ENCODE measurements around the gene HOXC4. TPM values are rescaled to one million over a fixed set of nuclear protein-coding genes. Genes with fewer than 3 reads are reported as not detected.

The HOXC4 gene
- total RNA-seq, 1 donor from 2014 or later, result not detected

DNA sequence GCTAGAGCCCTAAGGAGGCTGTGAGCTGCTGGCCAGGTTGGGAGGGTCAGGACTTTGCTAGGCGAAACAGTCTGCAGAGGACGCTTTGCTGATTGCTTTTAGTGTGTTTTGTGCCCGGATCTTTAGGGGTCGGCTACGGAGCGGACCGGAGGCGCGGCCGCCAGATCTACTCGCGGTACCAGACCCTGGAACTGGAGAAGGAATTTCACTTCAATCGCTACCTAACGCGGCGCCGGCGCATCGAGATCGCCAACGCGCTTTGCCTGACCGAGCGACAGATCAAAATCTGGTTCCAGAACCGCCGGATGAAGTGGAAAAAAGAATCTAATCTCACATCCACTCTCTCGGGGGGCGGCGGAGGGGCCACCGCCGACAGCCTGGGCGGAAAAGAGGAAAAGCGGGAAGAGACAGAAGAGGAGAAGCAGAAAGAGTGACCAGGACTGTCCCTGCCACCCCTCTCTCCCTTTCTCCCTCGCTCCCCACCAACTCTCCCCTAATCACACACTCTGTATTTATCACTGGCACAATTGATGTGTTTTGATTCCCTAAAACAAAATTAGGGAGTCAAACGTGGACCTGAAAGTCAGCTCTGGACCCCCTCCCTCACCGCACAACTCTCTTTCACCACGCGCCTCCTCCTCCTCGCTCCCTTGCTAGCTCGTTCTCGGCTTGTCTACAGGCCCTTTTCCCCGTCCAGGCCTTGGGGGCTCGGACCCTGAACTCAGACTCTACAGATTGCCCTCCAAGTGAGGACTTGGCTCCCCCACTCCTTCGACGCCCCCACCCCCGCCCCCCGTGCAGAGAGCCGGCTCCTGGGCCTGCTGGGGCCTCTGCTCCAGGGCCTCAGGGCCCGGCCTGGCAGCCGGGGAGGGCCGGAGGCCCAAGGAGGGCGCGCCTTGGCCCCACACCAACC is 23.9 kb upstream of the HOXC4 start:
- DNase-seq, result no peak

DNA sequence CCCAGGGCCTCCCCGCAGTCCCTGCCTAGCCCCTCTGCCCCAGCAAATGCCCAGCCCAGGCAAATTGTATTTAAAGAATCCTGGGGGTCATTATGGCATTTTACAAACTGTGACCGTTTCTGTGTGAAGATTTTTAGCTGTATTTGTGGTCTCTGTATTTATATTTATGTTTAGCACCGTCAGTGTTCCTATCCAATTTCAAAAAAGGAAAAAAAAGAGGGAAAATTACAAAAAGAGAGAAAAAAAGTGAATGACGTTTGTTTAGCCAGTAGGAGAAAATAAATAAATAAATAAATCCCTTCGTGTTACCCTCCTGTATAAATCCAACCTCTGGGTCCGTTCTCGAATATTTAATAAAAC is 23.2 kb upstream of the HOXC4 start:
- no peak for DNase-seq

DNA sequence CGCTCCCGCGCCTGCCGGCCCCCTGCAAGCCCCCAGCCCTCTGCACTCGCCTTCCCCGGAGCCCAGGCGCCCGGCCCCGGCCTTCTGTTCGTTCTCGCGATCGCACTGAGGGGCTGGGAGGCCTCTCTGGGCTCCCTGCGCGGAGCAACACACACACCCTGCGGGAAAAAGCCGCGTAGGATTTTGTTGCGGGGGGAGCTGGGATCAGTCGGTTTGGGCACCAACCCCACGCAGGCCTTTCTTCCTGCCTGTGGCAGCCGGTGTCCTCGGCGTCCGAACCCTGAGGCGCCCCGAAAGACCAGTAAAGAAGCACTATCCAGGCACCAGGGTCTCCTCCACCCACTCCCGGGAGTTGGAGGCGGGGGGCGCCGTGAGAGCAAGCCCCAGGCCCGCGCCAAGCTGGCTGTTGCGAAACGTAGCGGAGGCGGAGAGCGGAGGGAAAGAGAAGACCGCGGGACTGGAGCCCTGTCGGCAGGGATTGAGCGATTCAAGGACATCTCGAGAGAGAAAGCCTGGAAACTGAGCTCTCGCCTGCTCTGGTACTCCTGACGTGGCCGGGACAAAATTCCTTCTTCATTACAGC is 22.7 kb upstream of the HOXC4 start:
- no peak for DNase-seq

DNA sequence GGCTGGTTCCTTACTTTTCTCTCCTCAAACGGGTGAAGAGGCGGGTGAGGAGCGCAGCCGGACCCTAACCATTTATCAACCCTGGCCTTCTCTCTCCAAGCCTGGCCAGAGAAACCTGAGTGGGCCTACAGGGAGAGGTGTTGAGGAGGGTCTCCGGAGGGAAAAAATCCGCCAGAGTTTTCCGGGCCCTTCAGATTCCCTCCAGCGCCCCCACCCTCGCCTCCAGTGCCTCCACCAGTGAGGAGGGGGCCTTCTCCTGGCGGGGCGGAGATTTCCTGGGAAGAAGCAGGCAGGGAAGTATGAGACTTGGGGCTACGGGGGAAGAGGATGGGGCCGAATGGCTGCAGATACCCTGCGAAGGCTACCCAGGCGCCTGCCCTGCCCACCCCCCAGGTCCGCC is 22.2 kb upstream of the HOXC4 start:
- no peak for DNase-seq

DNA sequence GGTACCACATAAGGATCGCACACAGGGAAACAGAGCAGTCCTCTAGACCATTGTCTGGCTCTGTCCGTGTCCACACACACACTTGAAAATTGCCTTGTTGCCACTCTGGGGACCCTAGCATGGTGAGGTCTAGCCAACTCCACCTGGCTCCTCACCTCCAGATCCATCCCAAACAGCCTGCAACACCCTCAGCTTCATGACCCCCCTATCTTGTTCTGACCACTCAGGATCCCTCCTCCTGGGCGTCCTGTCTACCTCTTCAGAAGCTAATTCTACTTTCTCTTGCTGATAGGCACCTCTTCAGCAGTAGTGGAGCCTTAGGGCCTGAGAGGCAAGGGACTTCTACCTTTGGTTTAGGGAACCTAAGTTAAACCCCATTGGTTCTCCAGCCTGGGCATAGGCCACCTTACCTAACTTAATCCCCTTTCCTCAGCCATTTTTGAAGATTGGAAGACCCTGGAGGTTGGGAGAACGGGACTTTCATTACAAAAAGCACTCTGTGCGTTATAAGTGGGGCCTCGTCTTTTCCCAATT is 21.5 kb upstream of the HOXC4 start:
- DNase-seq, result no peak

DNA sequence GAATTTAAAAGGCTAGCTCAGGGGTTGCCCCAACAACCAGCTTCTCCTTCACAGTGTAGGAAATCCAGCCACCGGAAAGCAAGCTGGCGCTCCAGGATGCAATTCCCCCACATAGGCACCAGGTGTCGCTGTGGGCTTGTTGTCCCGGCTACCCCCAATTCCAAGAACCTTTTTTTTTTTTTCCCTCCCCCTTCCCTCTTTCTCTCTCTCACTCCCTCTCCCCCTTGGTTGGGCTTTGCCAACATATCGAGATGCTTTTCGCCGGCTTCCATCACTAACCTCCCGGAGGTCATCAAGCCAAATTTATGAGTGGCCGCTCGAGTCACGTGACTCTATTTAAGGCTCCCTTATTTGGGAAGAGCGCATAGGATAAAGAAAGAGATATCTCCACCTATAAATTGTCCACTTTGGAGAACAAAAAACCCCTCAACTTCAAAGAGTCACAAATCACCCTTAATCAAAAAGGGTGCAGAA is 21.0 kb upstream of the HOXC4 start, which contains the start of gene HOXC5:
Gene HOXC5 (plus strand): TSS at position 424 of the 474 bp plus-strand sequence. CDS start 73 bp downstream, outside the sequence.
- DNase-seq, result no peak

DNA sequence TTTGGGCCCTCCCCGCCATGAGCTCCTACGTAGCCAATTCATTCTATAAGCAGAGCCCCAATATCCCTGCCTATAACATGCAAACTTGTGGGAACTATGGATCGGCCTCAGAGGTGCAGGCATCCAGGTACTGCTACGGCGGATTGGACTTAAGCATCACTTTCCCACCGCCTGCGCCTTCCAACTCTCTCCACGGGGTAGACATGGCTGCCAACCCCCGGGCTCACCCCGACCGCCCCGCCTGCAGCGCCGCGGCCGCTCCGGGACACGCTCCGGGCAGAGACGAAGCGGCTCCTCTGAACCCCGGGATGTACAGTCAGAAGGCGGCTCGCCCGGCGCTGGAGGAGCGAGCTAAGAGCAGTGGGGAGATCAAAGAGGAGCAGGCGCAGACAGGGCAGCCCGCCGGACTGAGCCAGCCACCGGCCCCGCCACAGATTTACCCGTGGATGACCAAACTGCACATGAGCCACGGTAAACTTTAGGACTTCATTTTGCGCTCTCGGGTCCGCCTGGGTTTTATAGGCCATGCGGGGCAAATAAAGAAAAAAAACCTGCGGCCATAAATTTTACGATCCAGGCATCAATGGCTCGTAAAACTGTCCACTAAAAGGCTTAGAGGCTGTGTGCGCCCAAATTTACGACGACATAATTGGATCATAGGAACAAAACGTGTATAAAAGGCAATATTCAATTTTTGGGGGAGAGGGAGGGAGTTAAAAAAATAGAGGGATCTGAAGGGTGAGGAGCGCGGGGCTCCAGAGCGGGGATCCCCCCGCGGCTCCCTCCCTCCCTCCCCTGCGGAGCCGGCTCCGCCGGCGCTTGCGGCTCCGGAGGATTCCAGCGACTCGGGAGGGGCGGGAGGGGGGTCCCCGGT is 20.3 kb upstream of the HOXC4 start:
- no peak for DNase-seq

DNA sequence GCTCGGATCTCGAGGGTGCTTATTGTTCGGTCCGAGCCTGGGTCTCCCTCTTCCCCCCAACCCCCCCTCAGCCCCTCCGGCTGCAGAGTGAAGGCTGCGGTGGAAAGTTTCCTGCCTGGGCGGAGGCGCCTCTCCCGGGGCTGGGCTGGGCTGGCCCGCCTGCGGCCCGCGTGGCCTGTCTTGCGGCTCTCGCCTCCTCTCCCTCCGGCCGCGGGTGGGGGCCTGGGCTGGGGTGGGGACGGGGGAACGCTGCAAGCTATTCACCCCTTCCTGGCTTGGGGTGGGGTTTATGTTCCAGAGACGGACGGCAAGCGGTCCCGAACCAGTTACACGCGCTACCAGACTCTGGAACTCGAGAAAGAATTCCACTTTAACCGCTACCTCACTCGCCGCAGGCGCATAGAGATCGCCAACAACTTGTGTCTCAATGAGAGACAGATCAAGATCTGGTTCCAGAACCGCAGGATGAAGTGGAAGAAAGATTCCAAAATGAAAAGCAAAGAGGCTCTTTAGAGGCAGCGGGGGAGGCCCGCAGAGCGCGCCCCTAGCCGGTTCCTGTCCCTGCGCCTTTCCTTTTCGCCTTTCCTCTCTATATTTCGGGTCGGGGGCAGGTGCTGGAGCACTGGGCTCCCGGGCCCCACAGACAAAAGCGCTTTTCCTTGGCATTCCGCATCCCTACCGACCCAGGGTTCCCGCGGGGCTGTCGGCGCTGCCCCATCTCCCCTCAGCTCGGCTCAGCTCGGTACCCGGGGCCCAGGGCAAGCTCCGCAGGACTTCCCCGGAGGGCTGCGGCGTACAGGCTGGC is 19.5 kb upstream of the HOXC4 start:
- no peak for DNase-seq

DNA sequence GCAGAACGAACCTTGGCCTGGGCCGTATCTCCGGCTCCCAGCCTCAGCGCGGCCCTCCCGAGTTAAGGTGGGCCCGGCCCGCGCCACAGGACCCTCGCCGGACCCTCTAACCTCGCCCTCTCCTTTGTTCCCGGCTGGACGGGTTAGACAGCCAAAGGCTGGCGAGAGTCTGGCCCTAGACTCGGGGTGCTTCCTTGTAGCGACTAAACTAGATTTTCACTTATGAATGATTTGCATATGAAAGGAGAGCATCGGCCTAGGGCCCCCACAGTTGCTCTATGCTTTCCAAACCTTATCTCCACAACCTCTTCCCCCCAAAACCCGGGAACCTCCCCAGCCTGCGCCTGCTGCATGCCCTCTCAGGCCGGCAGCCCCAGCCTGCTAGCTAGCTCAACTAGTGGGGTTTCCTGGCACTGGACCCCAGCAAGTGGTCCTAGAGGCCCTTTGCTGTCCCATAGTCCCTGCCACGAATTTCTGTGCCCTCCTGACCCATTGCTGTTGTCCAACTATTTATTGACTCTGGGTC is 18.8 kb upstream of the HOXC4 start:
- no peak for DNase-seq

DNA sequence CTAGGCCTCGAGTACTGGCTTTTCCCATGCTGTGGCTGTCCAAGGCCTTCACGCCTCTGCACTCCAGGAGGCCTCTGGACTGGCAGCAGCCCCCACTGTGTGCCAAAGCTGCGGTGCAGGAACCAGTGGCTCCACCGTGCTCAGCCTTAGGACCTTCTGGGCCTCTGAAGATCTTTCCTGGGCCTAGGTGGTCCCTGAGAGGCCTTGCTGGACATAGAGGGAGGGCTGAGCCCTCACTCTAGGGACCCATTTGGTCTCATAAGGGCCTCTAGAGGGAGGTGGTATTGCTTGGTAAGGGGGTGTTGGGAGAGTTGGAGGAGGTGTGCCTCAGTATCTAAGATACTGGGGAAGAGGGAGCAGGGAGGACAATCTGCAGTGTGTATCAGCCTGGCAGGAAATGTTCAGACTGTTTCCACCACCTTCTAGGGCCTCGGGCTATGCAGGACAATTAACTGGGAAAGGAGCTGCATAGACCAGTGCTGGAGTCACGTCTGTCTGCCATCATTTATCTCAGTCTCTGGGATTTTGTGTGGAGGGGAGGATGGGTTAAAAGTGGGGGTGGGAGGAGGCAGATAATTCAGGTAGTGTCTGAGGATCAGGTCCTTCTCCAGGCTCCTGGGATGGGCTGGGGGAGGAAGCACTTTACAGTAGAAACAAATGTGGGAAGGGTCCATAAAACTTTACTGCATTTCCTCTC is 17.9 kb upstream of the HOXC4 start:
- no peak for DNase-seq

DNA sequence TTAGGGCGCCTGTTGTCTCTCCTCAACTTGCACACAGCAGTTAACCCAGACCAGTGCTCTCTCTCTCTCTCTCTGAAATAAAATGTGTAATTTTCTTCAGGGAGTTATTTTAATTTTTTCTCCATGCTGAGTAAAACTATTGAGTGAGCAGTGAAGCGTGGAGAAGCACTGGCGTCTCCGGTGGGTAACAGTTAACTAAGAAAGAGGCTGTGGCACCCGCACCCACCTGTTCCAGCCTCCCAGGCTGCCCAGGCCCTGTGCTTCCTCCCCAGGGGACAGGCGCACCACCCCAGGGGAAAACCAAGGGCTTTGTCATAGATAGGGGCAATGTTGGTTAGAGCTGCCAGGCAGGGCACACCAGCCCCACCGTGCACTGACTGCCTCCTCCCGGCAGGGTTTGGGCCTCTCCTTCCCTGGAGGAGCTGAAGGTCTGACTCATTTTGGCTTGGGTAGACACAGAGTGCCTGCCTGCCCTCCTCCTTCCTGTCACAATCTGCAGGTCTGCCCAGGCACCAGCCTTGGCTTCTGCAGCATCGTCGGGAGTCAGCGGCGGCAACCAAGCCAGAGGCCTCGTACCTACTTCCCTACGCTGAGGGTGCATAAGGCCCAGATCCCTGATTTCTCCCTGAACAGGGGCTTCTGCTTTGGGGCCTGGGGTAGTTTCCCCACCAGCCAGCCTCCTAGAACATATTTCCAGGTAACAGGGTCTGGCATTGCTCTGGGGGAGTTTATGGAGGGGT is 16.8 kb upstream of the HOXC4 start:
- DNase-seq, result no peak

DNA sequence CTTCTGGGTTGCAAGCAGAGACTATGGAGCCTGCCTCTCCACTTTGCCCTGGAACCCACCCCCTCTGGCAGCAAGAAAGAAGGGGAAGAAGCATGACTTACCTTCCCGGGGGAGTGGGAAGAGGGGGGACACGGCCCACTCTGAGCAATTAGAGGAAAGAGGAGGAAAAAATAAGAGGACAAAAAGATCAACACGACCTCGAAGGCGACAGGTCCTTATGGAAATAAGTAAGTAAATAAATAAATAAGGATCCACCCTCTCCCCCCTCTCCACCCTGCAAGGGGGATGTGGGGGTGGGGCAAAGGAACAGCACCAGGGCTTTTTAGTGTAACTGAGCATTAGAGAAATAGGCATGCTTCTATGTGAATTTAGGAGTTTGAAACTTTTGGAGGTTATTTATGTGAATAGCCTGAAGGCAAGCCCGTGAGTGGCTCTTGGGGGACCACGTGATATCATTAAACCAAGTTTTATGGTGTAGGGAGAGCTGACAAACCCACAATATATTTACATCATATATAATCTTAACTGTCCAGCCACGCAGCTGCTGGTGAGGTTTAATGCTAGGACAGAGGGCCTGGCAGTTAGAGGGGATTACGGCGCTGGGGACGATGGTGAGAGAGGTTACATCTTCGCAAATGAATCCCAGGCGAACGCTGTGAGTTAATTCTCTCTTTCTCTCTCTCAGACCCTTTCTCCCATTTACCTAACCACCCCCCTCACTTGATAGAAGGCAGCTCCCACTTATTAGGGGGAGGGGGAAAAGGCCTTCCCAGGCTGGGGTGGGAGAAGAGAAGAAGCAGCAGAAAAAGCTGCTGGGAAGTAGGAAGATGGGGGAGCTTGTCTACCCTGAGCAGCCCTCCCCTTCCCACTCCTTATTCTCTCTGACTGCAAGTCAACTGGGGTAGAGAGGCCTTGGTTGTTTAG is 16.0 kb upstream of the HOXC4 start:
- DNase-seq, result no peak

DNA sequence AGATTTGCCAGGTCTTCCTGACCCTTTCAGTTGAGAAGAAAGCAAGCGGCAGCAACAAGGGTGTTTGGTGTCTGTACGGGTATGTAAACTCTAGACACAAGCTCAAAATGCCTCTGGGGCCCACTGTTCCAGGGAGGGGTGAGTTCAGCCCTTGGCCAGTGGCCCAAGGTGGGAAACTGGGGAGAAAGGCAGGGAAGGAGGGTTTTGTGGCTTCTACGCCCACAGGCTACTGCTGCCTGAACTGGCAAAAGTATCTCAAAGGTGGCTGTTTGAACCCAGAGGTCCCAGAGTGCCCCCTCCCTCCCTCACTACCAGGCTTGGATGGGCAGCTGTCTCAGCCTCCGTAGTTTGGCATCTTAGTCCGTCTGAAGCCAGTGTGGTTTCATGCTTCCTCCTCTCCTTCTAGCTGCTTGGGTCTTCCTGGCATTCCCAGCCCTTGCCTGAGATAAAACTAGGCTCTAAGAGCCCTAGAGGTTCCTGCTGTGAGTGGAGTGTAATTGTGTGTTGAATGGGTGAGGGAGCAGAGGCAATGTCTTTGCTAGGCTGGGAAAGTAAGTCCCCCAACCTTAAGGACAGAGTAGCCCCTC is 15.3 kb upstream of the HOXC4 start:
- DNase-seq, result no peak

DNA sequence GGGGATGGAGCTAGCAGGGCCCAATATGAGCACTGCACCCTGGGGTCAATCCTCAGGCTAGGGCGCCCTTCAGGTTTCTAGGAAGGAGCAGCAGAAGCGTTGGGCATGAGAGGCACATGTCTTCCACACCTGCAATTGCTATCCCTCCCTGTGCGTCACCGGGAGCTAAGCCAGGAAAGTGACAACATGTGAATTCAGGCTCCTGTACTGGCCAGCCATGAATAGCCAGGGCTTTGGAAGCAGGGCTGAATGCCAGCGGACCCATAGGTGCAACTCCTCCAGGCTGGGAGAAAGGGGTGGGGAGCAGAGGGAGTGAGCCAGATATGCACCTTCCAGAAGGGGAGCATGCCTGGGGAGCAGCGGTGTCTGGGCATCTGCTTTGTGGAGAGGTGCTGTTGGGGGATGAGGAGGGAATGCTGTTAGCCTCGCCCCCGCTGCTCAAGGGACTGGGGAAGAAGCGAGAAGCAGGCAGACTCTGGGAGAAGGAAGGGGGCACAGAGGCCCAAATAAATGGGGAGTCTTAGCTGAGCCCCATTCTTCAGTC is 14.7 kb upstream of the HOXC4 start:
- no peak for DNase-seq

DNA sequence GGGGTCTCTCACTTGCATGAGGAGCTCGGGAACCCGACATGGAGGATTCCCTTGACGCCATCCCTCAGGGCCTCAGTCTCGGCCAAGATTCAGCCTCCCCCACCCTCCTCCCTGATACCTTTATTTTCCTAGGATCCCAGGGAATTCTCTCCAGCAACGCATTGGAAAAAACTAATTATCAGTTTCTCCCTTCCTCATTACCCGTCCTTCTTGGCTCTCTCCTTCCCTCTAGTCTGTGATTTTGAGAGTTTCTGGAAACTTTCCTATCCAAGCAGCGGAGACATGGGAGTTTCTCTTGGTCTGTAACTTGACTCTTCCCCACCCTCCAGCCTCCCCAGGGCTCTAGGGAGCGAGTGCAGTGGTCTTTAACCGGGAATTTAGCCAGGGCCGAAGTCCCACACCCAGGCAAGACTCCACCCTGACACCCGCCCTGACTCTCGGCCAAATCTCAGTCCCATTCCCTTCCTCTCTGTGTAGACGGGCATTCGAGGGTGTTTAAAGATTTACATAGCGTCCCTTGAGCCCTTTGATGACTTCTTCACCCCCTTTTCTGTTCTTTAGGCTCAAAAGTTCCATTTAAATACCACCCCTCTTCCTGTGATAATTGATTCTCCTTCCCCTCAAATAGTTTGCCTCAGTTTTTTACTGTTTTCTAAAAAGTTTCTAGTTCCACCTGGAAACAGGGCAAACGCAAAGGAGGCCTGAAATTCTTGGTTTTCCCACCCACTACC is 14.1 kb upstream of the HOXC4 start:
- DNase-seq, result no peak

DNA sequence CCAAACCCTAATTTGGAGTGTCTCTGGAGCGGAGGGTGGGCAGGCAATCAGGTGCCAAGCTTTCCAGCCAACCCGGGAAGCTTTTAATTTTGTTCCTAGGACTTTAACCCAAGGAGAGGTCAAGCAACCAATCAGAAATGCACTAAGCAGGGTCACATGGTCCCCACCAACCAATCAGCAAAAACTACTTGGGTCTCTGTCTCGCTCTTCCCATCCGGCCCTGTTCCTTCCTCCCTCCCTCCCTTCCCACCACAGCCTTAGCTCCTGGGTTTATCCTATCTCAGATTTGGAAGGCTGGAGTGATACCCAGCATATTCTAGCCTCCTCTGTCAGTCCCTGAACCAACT is 13.5 kb upstream of the HOXC4 start:
- DNase-seq, result no peak

DNA sequence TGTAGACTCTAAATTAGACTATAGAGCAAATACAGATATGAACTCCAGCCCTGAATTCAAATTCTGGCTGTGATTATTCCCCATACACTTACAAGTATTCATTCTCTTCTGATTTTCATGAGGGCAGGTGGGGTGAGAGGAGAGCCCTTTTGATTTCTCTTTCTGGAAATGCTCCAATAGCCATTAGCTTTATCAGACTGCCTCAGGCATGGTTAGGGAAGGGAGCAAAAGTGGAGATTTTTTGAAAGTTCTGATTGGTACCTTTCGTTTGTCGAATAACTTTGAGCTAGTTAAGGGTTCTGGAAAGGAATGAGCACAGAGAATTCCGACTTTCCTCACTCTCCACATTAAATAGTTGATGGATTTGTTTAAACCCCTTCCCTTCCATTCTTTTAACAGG is 13.0 kb upstream of the HOXC4 start:
- DNase-seq, result no peak
